BE2C (cell line): Measurements from ENCODE around the gene LAMA1.

Experiments
- DNase-seq: peaks from one replicate; pipeline ENCODE4 v3.0.0-alpha.2; 2020
- H3K27me3 ChIP-seq: fragments of 250-450 bp; sonication (Bioruptor Pico); 2 replicates; pipeline ENCODE4 v1.5.1; 2020; ENCODE audit warnings: mild to moderate bottlenecking
- H3K36me3 ChIP-seq: fragments of 250-450 bp; sonication (Bioruptor Pico); 2 replicates; pipeline ENCODE4 v1.5.1; 2020; ENCODE audit warnings: mild to moderate bottlenecking
- H3K4me1 ChIP-seq: fragments of 250-450 bp; sonication (Bioruptor Pico); 2 replicates; pipeline ENCODE4 v1.5.1; 2020
- H3K4me3 ChIP-seq: 2 replicates; pipeline ENCODE4 v1.5.1; 2011; ENCODE audit warnings: low read depth, low read length
- H3K9me3 ChIP-seq: fragments of 250-450 bp; sonication (Bioruptor Pico); 2 replicates; pipeline ENCODE4 v1.5.1; 2020
- TF ChIP-seq, protein P1 (sequence below): IDR thresholded peaks from 2 replicates; pipeline ENCODE4 v1.5.1; 2012; ENCODE audit warnings: mild to moderate bottlenecking, low read depth, low read length

The LAMA1 gene

DNA sequence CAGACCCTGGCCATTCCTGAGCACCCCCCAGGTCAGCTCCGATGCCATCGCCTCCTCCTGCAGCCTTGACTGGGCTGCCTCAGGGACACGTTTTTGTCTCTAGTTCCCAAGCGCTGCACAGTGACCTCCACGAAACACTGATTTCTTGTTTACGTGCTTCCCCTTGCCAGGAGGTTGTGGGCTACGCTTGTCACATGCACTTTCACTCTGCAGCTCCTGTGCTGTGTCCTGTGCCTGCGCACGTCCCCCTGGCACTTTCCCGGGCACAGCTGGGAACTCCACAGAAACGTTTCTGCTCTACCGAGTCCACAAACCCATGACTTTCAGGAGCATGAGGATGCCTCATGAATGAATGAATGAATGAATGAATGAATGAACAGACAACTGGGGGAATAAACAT, 160.6 kb downstream of the LAMA1 start:
- no peak for DNase-seq
- H3K36me3 ChIP-seq, result no peaks in the 10 kb centered on the region
- TF ChIP-seq, protein P1, sequence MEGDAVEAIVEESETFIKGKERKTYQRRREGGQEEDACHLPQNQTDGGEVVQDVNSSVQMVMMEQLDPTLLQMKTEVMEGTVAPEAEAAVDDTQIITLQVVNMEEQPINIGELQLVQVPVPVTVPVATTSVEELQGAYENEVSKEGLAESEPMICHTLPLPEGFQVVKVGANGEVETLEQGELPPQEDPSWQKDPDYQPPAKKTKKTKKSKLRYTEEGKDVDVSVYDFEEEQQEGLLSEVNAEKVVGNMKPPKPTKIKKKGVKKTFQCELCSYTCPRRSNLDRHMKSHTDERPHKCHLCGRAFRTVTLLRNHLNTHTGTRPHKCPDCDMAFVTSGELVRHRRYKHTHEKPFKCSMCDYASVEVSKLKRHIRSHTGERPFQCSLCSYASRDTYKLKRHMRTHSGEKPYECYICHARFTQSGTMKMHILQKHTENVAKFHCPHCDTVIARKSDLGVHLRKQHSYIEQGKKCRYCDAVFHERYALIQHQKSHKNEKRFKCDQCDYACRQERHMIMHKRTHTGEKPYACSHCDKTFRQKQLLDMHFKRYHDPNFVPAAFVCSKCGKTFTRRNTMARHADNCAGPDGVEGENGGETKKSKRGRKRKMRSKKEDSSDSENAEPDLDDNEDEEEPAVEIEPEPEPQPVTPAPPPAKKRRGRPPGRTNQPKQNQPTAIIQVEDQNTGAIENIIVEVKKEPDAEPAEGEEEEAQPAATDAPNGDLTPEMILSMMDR, result no peak
- H3K4me1 ChIP-seq, result no peaks in the 10 kb centered on the region
- H3K27me3 ChIP-seq, result no peaks in the 10 kb centered on the region
- H3K9me3 ChIP-seq, result no peaks in the 10 kb centered on the region
- no peak overlapping the region for H3K4me3 ChIP-seq

DNA sequence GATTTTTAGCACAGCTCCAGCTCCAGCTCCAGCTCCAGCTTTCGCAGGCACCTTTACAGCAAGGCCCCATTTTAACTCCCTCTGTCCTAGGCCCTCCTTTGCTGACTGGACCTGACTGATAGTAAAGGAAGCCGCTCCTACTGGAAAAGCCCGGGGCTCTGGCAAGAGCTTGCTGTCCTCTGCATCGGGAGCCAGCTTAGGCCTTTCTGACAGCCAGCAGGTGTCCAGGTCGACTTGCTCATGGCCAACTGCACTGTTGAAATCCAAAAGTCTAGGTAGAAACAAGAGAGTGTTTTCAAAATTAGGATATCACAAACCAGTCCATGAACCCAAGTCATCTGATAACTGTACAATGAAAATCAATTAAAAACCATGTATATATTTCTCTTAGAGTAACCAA, 161.1 kb downstream of the LAMA1 start:
- DNase-seq, result no peak
- TF ChIP-seq, protein P1, result no peak
- Histone ChIP-seq H3K27me3 (no peaks in the 10 kb centered on the region), H3K4me3 (no peak overlapping the region), H3K36me3 (no peaks in the 10 kb centered on the region), H3K9me3 (no peaks in the 10 kb centered on the region), H3K4me1 (no peaks in the 10 kb centered on the region)

DNA sequence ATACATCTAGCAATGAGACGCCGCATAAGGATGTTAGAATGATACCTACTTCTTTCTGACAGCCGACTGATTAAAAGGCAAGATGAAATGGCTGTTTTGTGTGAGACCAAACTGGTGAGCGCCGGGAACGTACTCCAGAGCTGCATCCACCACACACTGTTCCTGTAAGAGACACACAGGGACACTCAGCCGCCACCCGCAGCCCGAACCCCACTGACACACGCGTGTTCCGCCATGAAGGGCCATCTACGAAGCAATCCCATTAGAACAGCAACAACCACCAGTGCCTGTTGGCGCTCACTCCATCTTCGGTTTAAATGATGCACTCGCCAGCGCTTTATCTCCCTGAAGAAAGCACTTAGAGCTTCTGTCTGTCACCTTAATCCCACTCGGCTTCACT, 162.3 kb downstream of the LAMA1 start:
- H3K4me1 ChIP-seq, result no peaks in the 10 kb centered on the region
- no peaks in the 10 kb centered on the region for H3K27me3 ChIP-seq
- H3K9me3 ChIP-seq, result no peaks in the 10 kb centered on the region
- H3K4me3 ChIP-seq, result no peak overlapping the region
- no peaks in the 10 kb centered on the region for H3K36me3 ChIP-seq
- TF ChIP-seq, protein P1, result no peak
- no peak for DNase-seq

DNA sequence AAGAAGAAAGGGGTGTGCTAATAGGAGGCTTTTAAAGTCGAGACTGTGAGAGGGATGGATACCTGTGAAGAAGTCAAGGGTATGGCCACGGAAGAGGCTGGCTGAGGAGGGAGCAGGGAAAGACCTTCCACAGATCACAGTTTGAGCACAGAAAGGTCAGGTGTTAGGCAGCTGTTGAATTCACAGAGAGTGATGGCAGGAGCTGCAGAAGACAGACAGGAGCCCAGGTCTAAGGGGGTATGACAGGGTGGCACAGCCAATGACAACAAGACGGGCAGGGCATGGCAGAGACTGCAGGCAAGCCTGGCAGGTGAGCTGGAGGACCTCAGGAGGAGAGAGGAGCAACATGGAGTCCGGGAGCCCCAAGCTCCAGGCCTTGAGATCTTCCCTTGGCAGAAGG, 163.1 kb downstream of the LAMA1 start:
- TF ChIP-seq, protein P1, result no peak
- no peak for DNase-seq

DNA sequence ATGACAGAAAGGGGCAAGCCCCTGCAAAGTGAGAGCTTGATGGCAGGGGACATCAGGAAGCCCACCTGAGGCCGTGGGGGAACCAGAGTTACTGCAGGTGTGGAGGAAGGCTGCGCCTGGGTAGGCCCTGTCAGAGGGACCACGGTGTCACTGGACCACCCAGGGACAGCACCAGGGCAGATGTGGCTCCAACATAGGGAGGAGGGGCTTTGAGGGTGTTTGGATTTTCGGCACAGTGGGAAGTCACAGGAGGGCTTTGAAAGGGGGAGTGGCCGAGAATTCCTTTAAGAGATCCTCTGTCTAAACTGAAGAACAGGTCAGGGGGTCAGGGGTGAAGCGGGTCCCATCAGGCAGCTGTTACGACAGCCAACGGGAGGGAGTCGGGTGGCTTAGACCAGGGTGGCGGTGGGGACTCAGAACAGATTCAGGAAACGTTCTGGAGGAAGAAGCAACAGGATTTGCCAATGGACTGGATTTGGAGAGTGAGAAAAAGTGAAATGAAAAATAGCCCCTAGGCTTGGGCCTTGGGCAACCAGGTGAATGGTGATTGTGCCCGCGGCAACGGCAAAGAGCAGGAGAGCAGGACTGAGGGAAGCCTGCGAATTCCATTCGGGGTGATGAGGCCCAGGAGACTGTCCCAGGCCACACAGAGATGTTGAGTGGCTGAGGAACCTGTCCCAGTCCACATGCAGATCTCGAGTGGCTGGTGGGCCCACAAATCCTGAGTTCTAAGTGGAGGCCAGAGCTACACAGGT, 166.1 kb downstream of the LAMA1 start:
- Histone ChIP-seq H3K9me3 (no peaks in the 10 kb centered on the region), H3K4me3 (no peak overlapping the region), H3K27me3 (no peaks in the 10 kb centered on the region), H3K4me1 (no peaks in the 10 kb centered on the region), H3K36me3 (no peaks in the 10 kb centered on the region)
- TF ChIP-seq, protein P1, result no peak
- no peak for DNase-seq

More for the DNA sequence above, 163.1 kb downstream of the LAMA1 start:
- H3K9me3 ChIP-seq, result no peaks in the 10 kb centered on the region
- no peaks in the 10 kb centered on the region for H3K4me1 ChIP-seq
- H3K27me3 ChIP-seq, result no peaks in the 10 kb centered on the region
- no peak overlapping the region for H3K4me3 ChIP-seq
- H3K36me3 ChIP-seq, result no peaks in the 10 kb centered on the region

DNA sequence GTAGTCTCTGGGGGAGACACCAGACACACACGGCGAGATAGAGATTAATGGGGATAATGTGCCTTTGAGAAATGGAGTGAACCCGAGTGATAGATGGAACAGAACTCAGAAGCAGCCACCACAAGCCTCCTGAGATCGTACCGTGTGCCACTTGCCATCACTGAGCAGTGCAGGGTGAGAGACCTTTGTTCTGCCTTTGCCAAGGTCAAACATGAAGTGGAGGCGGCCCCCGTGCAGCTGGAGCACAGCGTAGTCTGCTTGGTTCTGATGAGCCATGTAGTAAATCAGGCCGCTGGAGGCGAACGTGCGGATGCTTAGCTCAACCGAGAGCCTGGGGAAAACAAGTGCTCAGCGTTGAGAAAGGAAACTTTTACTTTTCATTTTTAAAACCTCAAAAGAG, 167.0 kb downstream of the LAMA1 start:
- Histone ChIP-seq H3K27me3 (no peaks in the 10 kb centered on the region), H3K4me1 (no peaks in the 10 kb centered on the region), H3K36me3 (no peaks in the 10 kb centered on the region), H3K4me3 (no peak overlapping the region), H3K9me3 (no peaks in the 10 kb centered on the region)
- TF ChIP-seq, protein P1, result no peak
- DNase-seq, result no peak
